Measurements from ENCODE around the gene CDK14.

Gene CDK14

GRCh38 chr7:90680484-90680883, 84.4 kb downstream of the CDK14 start:
- DNase-seq (ENCODE audit: low read depth) = no peak

GRCh38 chr7:90681336-90682022, 85.4 kb downstream of the CDK14 start:
- no peak for DNase-seq (ENCODE audit: low read depth)

GRCh38 chr7:90686146-90686545, 90.0 kb downstream of the CDK14 start:
- no peak for DNase-seq (ENCODE audit: low read depth)

- DNase-seq (ENCODE audit: low read depth) = no peak
These were observed 92.7 kb downstream of the CDK14 start for GRCh38 chr7:90688810-90689209.

- no peak for DNase-seq (ENCODE audit: low read depth)
These were observed 93.1 kb downstream of the CDK14 start for GRCh38 chr7:90689260-90689659.

- DNase-seq (ENCODE audit: low read depth) = no peak
These were observed 94.2 kb downstream of the CDK14 start for GRCh38 chr7:90690159-90690858.

- no peak for DNase-seq (ENCODE audit: low read depth)
These were observed 96.3 kb downstream of the CDK14 start for GRCh38 chr7:90692396-90692795.

- no peak for DNase-seq (ENCODE audit: low read depth)
These were observed 96.8 kb downstream of the CDK14 start for GRCh38 chr7:90692947-90693346.

- DNase-seq (ENCODE audit: low read depth) = no peak
These were observed 97.8 kb downstream of the CDK14 start for GRCh38 chr7:90693939-90694338.

- no peak for DNase-seq (ENCODE audit: low read depth)
These were observed 102.5 kb downstream of the CDK14 start for GRCh38 chr7:90698616-90699015.

GRCh38 chr7:90701021-90701420, 104.9 kb downstream of the CDK14 start:
- DNase-seq (ENCODE audit: low read depth) = no peak

GRCh38 chr7:90701771-90702170, 105.7 kb downstream of the CDK14 start:
- no peak for DNase-seq (ENCODE audit: low read depth)

GRCh38 chr7:90705391-90706071, 109.4 kb downstream of the CDK14 start:
- DNase-seq (ENCODE audit: low read depth) = no peak

GRCh38 chr7:90706072-90706716, 110.1 kb downstream of the CDK14 start:
- DNase-seq (ENCODE audit: low read depth) = no peak

GRCh38 chr7:90708841-90709317, 112.8 kb downstream of the CDK14 start:
- DNase-seq (ENCODE audit: low read depth) = no peak

- DNase-seq (ENCODE audit: low read depth) = no peak
These were observed 113.7 kb downstream of the CDK14 start for GRCh38 chr7:90709501-90710465.

GRCh38 chr7:90710466-90710850, 114.3 kb downstream of the CDK14 start:
- DNase-seq (ENCODE audit: low read depth) = no peak

- no peak for DNase-seq (ENCODE audit: low read depth)
These were observed 117.5 kb downstream of the CDK14 start for GRCh38 chr7:90713628-90714027.

GRCh38 chr7:90715067-90715466, 118.9 kb downstream of the CDK14 start:
- no peak for DNase-seq (ENCODE audit: low read depth)

GRCh38 chr7:90717296-90718060, 121.4 kb downstream of the CDK14 start:
- DNase-seq (ENCODE audit: low read depth) = no peak

GRCh38 chr7:90719155-90719554, 123.0 kb downstream of the CDK14 start:
- no peak for DNase-seq (ENCODE audit: low read depth)
